HG02678 (cell line): ENCODE measurements around the gene USF1.
"Not testable (repeated sequence)": the region's sequence is repeated elsewhere in the genome, so short reads cannot be mapped to it uniquely, and the experiment has no call there.

Source experiments
- ATAC-seq: cut with Tn5 transposase; IDR thresholded peaks from one replicate; pipeline ENCODE4 v1.9.1; 2021; ENCODE audit warnings: mild to moderate bottlenecking, moderate library complexity; ENCODE audit not compliant: unreplicated experiment

USF1 gene

DNA sequence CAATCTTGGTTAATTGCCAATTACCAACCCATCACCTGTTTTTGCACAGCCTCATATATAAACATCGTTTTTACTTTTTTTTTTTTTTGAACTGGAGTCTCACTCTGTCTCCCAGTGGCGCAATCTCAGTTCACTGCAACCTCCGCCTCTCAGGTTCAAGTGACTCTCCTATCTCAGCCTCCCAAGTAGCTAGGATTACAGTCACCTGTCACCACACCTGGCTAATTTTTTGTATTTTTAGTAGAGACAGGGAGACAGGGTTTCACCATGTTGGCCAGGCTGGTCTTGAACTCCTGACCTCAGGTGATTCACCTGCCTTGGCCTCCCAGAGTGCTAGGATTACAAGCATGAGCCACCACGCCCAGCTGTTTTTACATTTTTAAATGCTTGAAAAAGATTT, 53.7 kb downstream of the USF1 start:
- not testable (repeated sequence) for ATAC-seq
